HepG2 (cell line): Measurements from ENCODE around the gene UPB1. TPM values are rescaled to one million over a fixed set of nuclear protein-coding genes. Genes with fewer than 3 reads are reported as not detected.
A peak's percentile ranks its signal among the peaks of the same experiment; 100 is the strongest.

Experiments
- CBFB ChIP-seq: sonication (generic); formaldehyde crosslinking; IDR thresholded peaks from 2 replicates; pipeline ENCODE4 v1.4.0; 2020; ENCODE audit warnings: missing genetic modification reagents
- CC2D1A ChIP-seq: sonication (generic); formaldehyde crosslinking; IDR thresholded peaks from 2 replicates; pipeline ENCODE4 v1.8.1; 2023; ENCODE audit warnings: mild to moderate bottlenecking, missing genetic modification reagents
- CCDC6 ChIP-seq: sonication (generic); formaldehyde crosslinking; IDR thresholded peaks from 2 replicates; pipeline ENCODE4 v1.8.1; 2022; ENCODE audit warnings: mild to moderate bottlenecking, missing genetic modification reagents, moderate library complexity
- CREB1 ChIP-seq, 2 experiments: fragments of 450-650 bp in 1 of 2; IDR thresholded peaks; 2 replicates each; pipeline ENCODE4 v1.6.1; 2016 to 2017; ENCODE audit warnings: control low read depth in 1 of 2, mild to moderate bottlenecking in 1 of 2, missing compliant biosample characterization in 1 of 2, missing genetic modification characterization in 1 of 2
- ERF ChIP-seq: IDR thresholded peaks from 2 replicates; pipeline ENCODE4 v1.6.1; 2018; ENCODE audit warnings: missing biosample characterization, missing genetic modification reagents
- FOXC1 ChIP-seq: sonication (generic); formaldehyde crosslinking; IDR thresholded peaks from 2 replicates; pipeline ENCODE4 v1.8.0; 2022; ENCODE audit warnings: mild to moderate bottlenecking, missing genetic modification reagents, borderline replicate concordance
- FOXO1 ChIP-seq: sonication (generic); formaldehyde crosslinking; IDR thresholded peaks from 2 replicates; pipeline ENCODE4 v1.4.0; 2020; ENCODE audit warnings: missing genetic modification reagents
- HIC2 ChIP-seq: sonication (generic); formaldehyde crosslinking; IDR thresholded peaks from 2 replicates; pipeline ENCODE4 v1.9.0; 2022; ENCODE audit warnings: low read depth, missing genetic modification reagents
- MIER2 ChIP-seq: IDR thresholded peaks from 2 replicates; pipeline ENCODE4 v1.6.1; 2016; ENCODE audit warnings: missing biosample characterization, missing genetic modification reagents
- MLX ChIP-seq: IDR thresholded peaks from 2 replicates; pipeline ENCODE4 v1.6.1; 2016
- NR0B2 ChIP-seq: sonication (generic); formaldehyde crosslinking; IDR thresholded peaks from 2 replicates; pipeline ENCODE4 v1.4.0; 2020; ENCODE audit warnings: mild to moderate bottlenecking, missing genetic modification reagents
- POLR2G ChIP-seq: fragments of 200-400 bp; formaldehyde crosslinking; IDR thresholded peaks from 2 replicates; pipeline ENCODE4 v1.6.1; 2018; ENCODE audit warnings: mild to moderate bottlenecking, low read depth, low read length, moderate library complexity
- RFX1 ChIP-seq: fragments of 450-650 bp; IDR thresholded peaks from 2 replicates; pipeline ENCODE4 v1.6.1; 2017
- RXRB ChIP-seq: IDR thresholded peaks from 2 replicates; pipeline ENCODE4 v1.6.1; 2016; ENCODE audit warnings: borderline replicate concordance, missing genetic modification reagents, missing compliant biosample characterization
- SNAPC4 ChIP-seq: sonication (generic); formaldehyde crosslinking; IDR thresholded peaks from 2 replicates; pipeline ENCODE4 v1.4.0; 2020; ENCODE audit warnings: mild to moderate bottlenecking, missing genetic modification reagents
- SOX13 ChIP-seq, 3 experiments: fragments of 450-650 bp in 1 of 3; sonication (generic) in 1 of 3; formaldehyde crosslinking in 1 of 3; IDR thresholded peaks in 2 of 3; conservative IDR thresholded peaks in 1 of 3; 2 replicates each; pipeline versions ENCODE4 v1.5.0 to v1.6.1; 2016 to 2020; ENCODE audit warnings: antibody characterized with exemption in 1 of 3, mild to moderate bottlenecking in 1 of 3, missing compliant biosample characterization in 1 of 3, missing genetic modification reagents in 1 of 3, moderate library complexity in 1 of 3
- SRY ChIP-seq: sonication (generic); formaldehyde crosslinking; IDR thresholded peaks from 2 replicates; pipeline ENCODE4 v1.8.0; 2022; ENCODE audit warnings: mild to moderate bottlenecking, missing genetic modification reagents
- ZC3H4 ChIP-seq: sonication (generic); formaldehyde crosslinking; IDR thresholded peaks from 2 replicates; pipeline ENCODE4 v1.4.0; 2020; ENCODE audit warnings: missing genetic modification reagents, borderline replicate concordance
- ZNF124 ChIP-seq: sonication (generic); formaldehyde crosslinking; IDR thresholded peaks from 2 replicates; pipeline ENCODE4 v1.4.0; 2020; ENCODE audit warnings: missing genetic modification reagents
- ZNF350 ChIP-seq: sonication (generic); formaldehyde crosslinking; IDR thresholded peaks from 2 replicates; pipeline ENCODE4 v1.4.0; 2020; ENCODE audit warnings: mild to moderate bottlenecking, low read depth, missing genetic modification reagents, borderline replicate concordance
- ZNF674 ChIP-seq: sonication (generic); formaldehyde crosslinking; IDR thresholded peaks from 2 replicates; pipeline ENCODE4 v1.5.0; 2020; ENCODE audit warnings: low read depth, mild to moderate bottlenecking, missing genetic modification reagents
- ZNF83 ChIP-seq: sonication (generic); formaldehyde crosslinking; IDR thresholded peaks from 2 replicates; pipeline ENCODE4 v1.4.0; 2020; ENCODE audit warnings: missing genetic modification reagents, mild to moderate bottlenecking, borderline replicate concordance
- polyA plus RNA-seq, 8 experiments: library from polyadenylated mRNA; depleted of rRNA in 3 of 8; stranded (reverse) in 7 of 8; unstranded in 1 of 8; fragments of >200 nt; fragmentation: Illumina TruSeq in 4 of 8; extraction: Trizol in 4 of 8; gene quantifications; 2 replicates each; pipeline versions ENCODE4 v1.2.1 to v1.2.3, GENCODE V29; 2011 to 2016; ENCODE audit warnings: low read depth in 4 of 8, missing spikeins in 1 of 8, mixed read lengths in 1 of 8; ENCODE audit not compliant: insufficient read depth in 1 of 8
- total RNA-seq, 5 experiments: library from RNA; depleted of rRNA; stranded (reverse); fragments of >200 nt; fragmentation: Illumina TruSeq; extraction: Trizol; gene quantifications; 2 replicates each; pipeline ENCODE4 v1.2.3, GENCODE V29; 2016; ENCODE audit warnings: low read depth in 1 of 5

The UPB1 gene
- total and polyA plus RNA-seq, 2 of the 13 experiments (the other 11 are each of a cell fraction or from before 2014, with no cell fraction given) = 0.38 to 1.2 TPM

- TF ChIP-seq MLX (CRISPR knock-in tag) (0 out of 2 replicates have a peak, but pooled peaks have one; percentile 11), CCDC6 (CRISPR knock-in tag) (0 out of 2 replicates have a peak, but pooled peaks have one; percentile 19), MIER2 (no peak), SRY (no peak), NR0B2 (no peak), SOX13 (IDR thresholded peaks at IDR 0.05) (0 out of 2 replicates have a peak, but pooled peaks have one; percentile 27), SOX13 (CRISPR knock-in tag; conservative IDR thresholded peaks at IDR 0.05 in 1 of 2, IDR thresholded peaks at IDR 0.05 in 1 of 2) (no peak), ZNF124 (no peak), CREB1 (IDR thresholded peaks at IDR 0.05) (no peak), CREB1 (CRISPR knock-in tag; IDR thresholded peaks at IDR 0.05) (peak; percentile 50; the same call in 1 of the 2 replicates), CBFB (CRISPR knock-in tag) (no peak), ZNF674 (no peak), POLR2G (0 out of 2 replicates have a peak, but pooled peaks have one; percentile 45), RFX1 (no peak), ZNF350 (peak; percentile 13; the same call in 1 of the 2 replicates), CC2D1A (CRISPR knock-in tag) (no peak), ZNF83 (CRISPR knock-in tag) (no peak), FOXO1 (CRISPR knock-in tag) (peak; percentile 75), ZC3H4 (peak; percentile 83), HIC2 (CRISPR knock-in tag) (peak; percentile 64; the same call in 1 of the 2 replicates), SNAPC4 (CRISPR knock-in tag) (0 out of 2 replicates have a peak, but pooled peaks have one; percentile 1), FOXC1 (CRISPR knock-in tag) (peak; percentile 69; the same call in 1 of the 2 replicates), RXRB (CRISPR knock-in tag) (peak; percentile 54; the same call in 1 of the 2 replicates), ERF (peak; percentile 59; the same call in 1 of the 2 replicates)
Measured at GRCh38 chr22:24506802-24507438, 11.8 kb downstream of the UPB1 start (continued).
